ENCODE results near the gene SHB.

Gene SHB

GRCh38 chr9:37943345-37944265 is 125.4 kb downstream of the SHB start:
- Histone ChIP-seq H3K4me3 (ENCODE audit: low read length) (no peak overlapping the region), H3K27me3 (replicated peaks; ENCODE audit: insufficient read depth, low read length) (no peaks in the 10 kb centered on the region), H4K20me1 (ENCODE audit: insufficient read depth, low read length) (no peaks in the 10 kb centered on the region), H3K36me3 (replicated peaks; ENCODE audit: insufficient read depth, low read length) (no peaks in the 10 kb centered on the region), H2AFZ (ENCODE audit: low read length) (no peak overlapping the region), H3K9me3 (replicated peaks; ENCODE audit: insufficient read depth, low read length) (no peaks in the 10 kb centered on the region), H3F3A (ENCODE audit: insufficient read depth, low read length) (no peaks in the 10 kb centered on the region), H3K79me2 (ENCODE audit: low read length) (no peaks in the 10 kb centered on the region), H3K4me1 (ENCODE audit: low read length) (no peaks in the 10 kb centered on the region), H3K4me2 (ENCODE audit: low read depth, low read length) (no peak overlapping the region), H3K27ac (ENCODE audit: low read length) (no peak overlapping the region), H3K9ac (ENCODE audit: low read length) (no peak overlapping the region), H3K9me2 (replicated peaks; ENCODE audit: insufficient read depth, low read length) (no peaks in the 10 kb centered on the region)
- TF ChIP-seq, protein P1, sequence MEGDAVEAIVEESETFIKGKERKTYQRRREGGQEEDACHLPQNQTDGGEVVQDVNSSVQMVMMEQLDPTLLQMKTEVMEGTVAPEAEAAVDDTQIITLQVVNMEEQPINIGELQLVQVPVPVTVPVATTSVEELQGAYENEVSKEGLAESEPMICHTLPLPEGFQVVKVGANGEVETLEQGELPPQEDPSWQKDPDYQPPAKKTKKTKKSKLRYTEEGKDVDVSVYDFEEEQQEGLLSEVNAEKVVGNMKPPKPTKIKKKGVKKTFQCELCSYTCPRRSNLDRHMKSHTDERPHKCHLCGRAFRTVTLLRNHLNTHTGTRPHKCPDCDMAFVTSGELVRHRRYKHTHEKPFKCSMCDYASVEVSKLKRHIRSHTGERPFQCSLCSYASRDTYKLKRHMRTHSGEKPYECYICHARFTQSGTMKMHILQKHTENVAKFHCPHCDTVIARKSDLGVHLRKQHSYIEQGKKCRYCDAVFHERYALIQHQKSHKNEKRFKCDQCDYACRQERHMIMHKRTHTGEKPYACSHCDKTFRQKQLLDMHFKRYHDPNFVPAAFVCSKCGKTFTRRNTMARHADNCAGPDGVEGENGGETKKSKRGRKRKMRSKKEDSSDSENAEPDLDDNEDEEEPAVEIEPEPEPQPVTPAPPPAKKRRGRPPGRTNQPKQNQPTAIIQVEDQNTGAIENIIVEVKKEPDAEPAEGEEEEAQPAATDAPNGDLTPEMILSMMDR (IDR thresholded peaks at IDR 0.05; ENCODE audit: low read length): no peak
- TF ChIP-seq EZH2 (optimal IDR thresholded peaks at IDR 0.05; ENCODE audit: low read depth, low read length): no peak
- no peak for TF ChIP-seq EZH2phosphoT487 (IDR thresholded peaks at IDR 0.05; ENCODE audit: low read length)
- no peak for DNase-seq

GRCh38 chr9:37942621-37943344 is 126.2 kb downstream of the SHB start:
- no peak for TF ChIP-seq EZH2phosphoT487 (IDR thresholded peaks at IDR 0.05; ENCODE audit: low read length)
- TF ChIP-seq, protein P1 (IDR thresholded peaks at IDR 0.05; ENCODE audit: low read length): no peak
- no peak for TF ChIP-seq EZH2 (optimal IDR thresholded peaks at IDR 0.05; ENCODE audit: low read depth, low read length)
- H3K4me1 ChIP-seq (ENCODE audit: low read length): no peaks in the 10 kb centered on the region
- H3F3A ChIP-seq (ENCODE audit: insufficient read depth, low read length): no peaks in the 10 kb centered on the region
- H3K27ac ChIP-seq (ENCODE audit: low read length): no peak overlapping the region
- H2AFZ ChIP-seq (ENCODE audit: low read length): no peak overlapping the region
- no peak overlapping the region for H3K4me3 ChIP-seq (ENCODE audit: low read length)
- no peak for DNase-seq
- H3K4me2 ChIP-seq (ENCODE audit: low read depth, low read length): no peak overlapping the region
- no peaks in the 10 kb centered on the region for H3K36me3 ChIP-seq (replicated peaks; ENCODE audit: insufficient read depth, low read length)
- no peaks in the 10 kb centered on the region for H3K9me2 ChIP-seq (replicated peaks; ENCODE audit: insufficient read depth, low read length)
- H3K9ac ChIP-seq (ENCODE audit: low read length): no peak overlapping the region
- no peaks in the 10 kb centered on the region for H3K79me2 ChIP-seq (ENCODE audit: low read length)
- no peaks in the 10 kb centered on the region for H4K20me1 ChIP-seq (ENCODE audit: insufficient read depth, low read length)
- H3K27me3 ChIP-seq (replicated peaks; ENCODE audit: insufficient read depth, low read length): no peaks in the 10 kb centered on the region
- no peaks in the 10 kb centered on the region for H3K9me3 ChIP-seq (replicated peaks; ENCODE audit: insufficient read depth, low read length)

DNA sequence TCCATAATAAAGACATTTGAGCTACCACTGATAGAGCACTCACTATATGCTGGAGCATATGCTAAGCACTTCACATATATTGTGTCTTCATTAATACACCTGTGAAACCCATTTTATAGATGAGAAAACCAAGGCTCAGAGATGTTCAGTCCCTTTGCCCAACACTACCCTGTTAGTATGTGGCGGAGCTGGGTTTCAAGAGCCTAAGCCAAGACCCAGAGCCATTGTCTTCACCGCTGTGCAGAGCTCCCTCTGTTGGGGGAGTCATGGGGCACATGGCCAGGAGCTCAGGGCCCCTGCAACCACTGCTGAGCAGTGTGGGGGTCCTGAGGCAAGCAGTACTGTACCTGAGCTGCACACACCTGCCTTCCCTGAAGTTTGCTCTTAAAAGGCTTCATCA is 127.8 kb downstream of the SHB start:
- Histone ChIP-seq H3K9me2 (replicated peaks; ENCODE audit: insufficient read depth, low read length) (no peaks in the 10 kb centered on the region), H3K27ac (ENCODE audit: low read length) (no peak overlapping the region), H3K79me2 (ENCODE audit: low read length) (no peaks in the 10 kb centered on the region), H3F3A (ENCODE audit: insufficient read depth, low read length) (no peaks in the 10 kb centered on the region), H3K9ac (ENCODE audit: low read length) (no peak overlapping the region), H2AFZ (ENCODE audit: low read length) (no peak overlapping the region), H3K9me3 (replicated peaks; ENCODE audit: insufficient read depth, low read length) (no peaks in the 10 kb centered on the region), H3K27me3 (replicated peaks; ENCODE audit: insufficient read depth, low read length) (no peaks in the 10 kb centered on the region), H3K36me3 (replicated peaks; ENCODE audit: insufficient read depth, low read length) (no peaks in the 10 kb centered on the region), H3K4me2 (ENCODE audit: low read depth, low read length) (no peak overlapping the region), H3K4me1 (ENCODE audit: low read length) (no peaks in the 10 kb centered on the region), H4K20me1 (ENCODE audit: insufficient read depth, low read length) (no peaks in the 10 kb centered on the region), H3K4me3 (ENCODE audit: low read length) (no peak overlapping the region)
- TF ChIP-seq EZH2phosphoT487 (IDR thresholded peaks at IDR 0.05; ENCODE audit: low read length): no peak
- TF ChIP-seq, protein P1 (IDR thresholded peaks at IDR 0.05; ENCODE audit: low read length): no peak
- no peak for TF ChIP-seq EZH2 (optimal IDR thresholded peaks at IDR 0.05; ENCODE audit: low read depth, low read length)
- no peak for DNase-seq
